Hematopoietic multipotent progenitor cell treated with erythropoietin and hydrocortisone succinate and interleukin-3 and kit ligand, for 17 days (in vitro differentiated cells): ENCODE data around the gene COL23A1.

Experiments
- DNase-seq: peaks from one replicate; pipeline ENCODE4 v3.0.0-alpha.2; 2015; ENCODE audit warnings: low spot score

Gene COL23A1

DNA sequence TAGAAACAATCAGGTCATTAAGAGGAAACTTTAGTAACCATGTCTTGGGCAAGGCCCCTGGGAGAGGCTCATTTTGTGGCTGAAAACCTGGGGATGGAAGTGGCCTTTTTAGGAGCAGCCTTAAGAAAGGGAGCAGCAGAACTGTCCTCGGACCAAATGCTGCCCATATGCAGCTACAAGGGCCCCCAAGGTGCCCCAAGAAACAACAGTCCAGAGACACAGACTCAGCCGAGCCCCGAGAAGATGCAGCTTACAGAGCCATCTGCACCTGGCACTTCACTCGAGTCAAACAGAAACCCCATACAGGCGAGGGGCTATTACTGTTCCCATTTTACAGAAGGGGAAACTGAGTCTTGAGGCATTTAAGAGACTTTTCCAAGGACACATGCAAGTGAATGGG lies 58.0 kb downstream of the COL23A1 start:
- DNase-seq = no peak

DNA sequence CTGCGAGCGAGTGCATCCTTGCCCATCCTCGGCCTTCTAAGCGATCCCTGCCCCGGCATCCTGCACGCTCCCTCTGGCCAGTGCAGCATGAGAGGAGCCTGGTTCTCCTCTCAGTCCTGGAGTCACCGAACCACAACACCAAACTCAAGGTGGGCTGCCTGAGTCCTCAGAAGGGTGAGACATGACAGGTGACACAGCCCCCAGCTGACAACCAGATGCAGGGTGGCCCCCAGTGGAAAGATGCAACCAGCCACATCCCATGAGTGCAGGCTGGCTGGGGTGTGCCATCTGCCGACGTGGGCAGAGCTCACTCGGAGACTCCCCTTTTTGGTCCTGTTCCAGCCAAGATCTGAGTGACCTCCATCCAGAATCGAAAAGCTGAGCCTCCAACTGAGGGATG lies 58.4 kb downstream of the COL23A1 start:
- no peak for DNase-seq

DNA sequence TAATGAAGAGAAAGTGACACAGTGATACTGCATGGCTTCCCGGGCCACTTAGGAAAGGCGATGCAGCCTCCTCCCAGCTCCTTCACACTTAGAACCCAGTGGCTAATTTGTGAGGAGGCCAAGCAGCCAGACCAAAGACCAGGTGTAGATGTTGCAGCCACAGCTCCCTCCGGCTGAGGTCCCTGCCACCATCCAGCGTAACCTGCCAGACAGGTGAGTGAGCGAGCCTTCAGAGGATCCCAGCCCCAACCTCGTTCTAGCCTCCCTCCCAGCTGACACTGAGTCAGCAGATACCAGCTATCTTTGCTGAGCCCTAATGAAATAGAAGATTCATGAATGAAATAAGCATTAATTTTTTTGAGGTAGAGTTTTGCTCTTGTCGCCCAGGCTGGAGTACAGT lies 59.7 kb downstream of the COL23A1 start:
- DNase-seq = no peak

DNA sequence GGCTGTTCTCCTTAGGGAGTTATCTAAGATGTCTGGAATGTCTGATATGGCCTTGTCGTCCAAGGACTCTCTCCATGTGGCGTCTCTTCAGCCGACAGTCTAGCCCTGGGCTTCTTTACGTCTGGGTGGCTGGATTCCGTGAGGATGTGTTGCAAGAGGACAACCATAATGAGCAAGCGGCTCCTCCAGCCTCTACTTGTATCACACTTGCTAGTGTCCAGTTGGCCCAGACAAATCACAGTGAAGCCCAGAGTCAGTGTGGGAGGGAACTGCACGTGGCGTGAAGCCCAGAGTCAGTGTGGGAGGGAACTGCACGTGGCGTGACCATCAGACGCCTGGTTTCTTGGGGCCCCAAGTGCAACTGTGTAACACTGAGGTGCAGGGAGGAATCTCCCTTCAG lies 61.1 kb downstream of the COL23A1 start:
- DNase-seq = no peak

DNA sequence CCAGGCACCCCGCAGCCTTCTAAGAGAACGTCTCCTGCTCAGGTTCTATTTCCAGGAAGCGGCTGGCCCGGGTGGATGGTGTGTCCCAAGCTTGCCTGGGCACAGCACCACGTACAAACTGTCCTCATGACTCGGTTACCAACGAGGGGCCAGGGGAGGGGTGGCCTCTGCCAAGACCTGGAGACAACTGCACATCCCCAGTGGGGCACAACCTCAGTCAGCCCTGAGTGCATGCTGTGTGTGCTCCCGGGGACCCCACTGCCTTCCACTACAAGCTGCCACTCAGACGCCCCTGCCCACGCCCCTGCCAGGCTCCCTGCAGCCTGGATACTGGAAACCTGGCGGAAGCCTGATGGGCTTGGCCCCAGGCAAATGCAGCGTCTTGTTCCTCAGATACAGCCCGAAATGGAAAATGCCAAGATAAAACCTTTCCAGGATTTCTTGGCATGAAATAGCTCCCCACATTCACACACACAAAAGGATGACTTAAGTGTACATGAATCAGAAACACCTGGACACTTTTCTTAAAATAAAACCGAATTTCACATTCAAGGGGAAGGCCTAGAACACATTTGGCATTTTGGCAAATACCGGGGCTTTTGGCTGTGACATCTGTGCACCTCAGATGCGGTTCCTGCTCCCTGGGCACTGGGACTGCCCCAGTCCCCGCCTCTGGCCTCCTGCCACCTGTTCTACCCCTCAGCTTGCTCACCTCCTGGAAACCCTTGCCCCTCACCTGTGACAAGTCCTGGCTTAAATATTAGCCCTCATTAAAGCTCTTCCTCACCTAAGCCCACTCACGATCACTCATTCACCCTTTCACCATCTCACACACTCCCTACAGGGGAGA lies 62.5 kb downstream of the COL23A1 start:
- DNase-seq = no peak

DNA sequence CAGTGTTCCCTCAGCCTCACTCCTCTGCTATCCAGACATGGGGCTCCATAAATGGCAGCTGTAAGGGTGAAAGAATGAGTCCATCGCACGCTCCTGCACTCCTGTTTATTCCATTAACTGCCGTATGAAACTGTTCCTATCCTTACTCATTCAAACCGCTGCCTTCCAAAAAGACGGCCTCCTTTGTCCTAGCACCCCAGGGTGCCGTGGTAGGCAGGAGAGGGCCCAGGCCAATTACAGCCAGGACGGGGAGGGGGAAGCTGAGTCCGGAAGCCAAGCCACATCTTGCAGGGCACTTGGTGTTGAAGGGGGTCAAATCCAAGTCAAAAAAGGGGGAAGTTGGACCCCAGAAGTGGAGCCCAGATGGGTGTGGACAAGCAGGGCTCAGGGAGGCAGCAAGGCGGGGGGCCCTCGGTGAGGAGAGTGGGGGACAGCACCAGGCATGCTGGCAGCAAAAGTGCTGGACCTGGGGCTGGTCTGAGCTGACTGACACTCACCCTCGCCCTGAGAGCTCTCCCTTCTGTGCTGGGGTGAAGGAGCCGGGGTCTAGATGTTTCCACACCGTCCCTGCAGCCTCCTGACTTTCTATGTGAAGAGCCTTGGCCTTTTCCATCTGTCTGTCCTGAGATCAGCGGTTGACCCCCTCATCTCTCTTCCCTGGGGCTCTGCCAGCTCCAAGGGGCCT lies 63.3 kb downstream of the COL23A1 start:
- no peak for DNase-seq

DNA sequence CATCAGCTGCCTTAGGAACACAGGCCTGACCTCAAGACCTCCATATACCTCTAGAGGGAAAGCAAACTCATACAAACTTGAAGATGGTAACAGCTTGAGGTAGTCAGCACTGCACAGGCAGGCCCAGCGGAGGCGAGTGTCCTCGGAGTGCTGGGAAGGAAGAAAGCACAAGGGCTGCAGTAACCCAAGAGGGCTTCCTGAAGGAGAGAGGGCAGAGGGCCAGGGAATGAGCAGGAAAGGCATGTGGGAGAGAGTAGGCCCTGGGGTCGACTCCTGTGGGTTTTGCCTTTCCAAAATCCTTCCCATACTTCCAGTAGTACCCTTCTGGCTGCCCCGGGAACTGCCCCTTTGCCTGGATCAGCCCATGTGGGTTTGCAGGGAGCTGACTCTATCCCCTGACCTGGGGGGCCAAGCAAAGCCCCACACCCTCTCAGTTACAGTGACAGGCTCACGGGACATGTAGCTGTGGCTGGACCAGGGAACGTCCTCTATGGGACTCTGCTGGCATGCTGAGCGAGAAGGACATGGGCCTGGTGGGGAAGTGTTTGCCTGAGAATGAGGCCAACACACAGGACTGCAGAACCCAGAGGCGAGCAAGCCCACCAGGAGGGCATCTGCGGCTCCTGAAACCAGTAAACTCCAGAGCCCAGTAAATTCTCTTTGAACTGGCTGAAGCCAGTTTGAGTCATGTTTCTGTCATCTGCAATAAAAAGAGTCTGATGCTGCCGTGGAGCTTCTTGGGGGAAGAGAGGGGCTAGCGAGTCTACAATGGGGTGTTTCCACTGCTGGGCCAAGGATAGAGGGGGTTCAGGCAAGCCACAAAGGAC lies 64.1 kb downstream of the COL23A1 start:
- no peak for DNase-seq

DNA sequence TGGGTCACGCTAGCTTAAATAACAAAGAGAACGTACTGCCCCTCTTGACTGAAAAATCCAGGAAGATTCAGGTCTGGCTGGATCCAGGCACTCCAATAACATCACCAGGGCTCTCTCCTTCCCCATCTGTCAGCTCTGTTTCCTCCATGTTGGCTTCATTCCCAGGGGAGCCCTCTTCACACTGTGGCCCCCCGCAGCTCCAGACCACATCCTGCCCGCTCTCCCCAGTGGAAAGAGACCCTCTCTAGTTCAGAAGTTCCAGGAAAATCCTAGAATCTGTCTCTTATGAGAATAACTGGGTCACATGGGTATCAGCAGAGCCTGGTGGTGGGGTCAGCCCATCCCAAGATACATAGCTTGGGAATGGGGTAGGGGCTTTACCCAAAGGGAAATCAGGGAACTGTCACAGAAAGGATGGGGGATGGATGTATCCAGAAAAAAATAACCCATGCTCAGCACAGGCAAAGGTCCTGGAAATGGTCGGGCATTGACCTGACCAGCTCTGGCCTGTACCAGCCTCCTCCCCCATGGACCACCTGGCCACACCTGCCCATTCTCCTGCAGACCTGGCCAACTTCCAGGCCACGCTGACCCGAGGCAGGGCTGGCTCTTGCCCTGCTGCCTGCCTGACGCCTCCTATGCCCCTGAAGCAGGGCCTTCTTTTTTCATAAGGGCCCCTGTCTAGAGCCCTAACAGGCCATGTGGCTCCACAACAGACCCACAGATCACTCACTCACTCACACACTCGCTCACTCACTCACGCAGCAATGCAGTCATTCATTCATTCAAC lies 65.9 kb downstream of the COL23A1 start:
- DNase-seq = no peak

DNA sequence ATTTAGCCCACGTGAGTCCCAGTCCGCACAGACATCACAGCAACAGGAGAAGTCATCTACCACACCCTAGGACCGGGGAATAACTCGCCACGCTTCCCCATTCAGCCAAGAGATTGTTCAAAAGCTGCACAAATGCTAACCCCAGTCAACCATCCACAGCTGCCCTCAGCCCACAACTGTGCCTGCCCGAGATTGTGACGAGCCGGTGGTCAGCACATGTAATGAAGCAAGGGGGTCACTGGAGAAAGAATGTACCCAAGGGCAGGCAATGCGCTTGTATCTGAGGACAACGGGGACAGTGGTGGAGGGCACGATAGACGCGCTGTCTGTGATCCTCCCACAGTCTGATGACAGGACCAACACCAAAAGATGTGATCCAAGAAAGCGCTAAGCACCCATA lies 67.8 kb downstream of the COL23A1 start:
- no peak for DNase-seq

DNA sequence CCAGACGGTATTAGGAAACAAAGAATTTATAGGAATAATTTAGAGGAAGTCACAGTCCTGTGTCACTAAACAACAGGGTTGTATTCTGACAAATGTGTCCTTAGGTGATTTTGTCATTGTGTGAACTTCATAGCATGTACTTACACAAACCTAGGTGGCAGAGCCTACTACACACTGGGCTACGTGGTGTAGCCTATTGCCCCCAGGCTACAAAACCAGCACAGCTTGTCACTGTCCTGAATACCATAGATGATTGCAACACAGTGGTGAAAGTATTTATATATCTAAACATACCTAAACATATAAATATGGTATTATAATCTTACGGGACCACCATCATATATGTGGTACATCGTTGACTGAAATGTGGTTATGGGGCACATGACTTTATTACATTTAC lies 69.3 kb downstream of the COL23A1 start:
- DNase-seq = no peak

DNA sequence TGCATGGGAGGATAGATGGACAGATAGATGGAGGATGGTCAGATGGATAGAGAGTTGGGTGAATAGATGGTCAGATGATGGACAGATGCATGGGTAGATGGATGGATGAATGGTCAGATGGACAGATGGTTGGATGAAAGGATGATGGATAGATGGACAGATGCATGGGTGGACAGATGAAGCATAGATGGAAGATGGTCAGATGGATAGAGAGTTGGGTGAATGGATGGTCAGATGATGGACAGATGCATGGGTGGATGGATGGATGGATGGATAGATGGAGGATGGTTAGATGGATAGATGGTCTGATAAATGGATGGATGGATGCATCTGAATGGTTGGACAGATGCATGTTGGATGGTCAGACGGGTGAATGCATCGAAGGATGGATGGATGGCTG lies 70.4 kb downstream of the COL23A1 start:
- no peak for DNase-seq

DNA sequence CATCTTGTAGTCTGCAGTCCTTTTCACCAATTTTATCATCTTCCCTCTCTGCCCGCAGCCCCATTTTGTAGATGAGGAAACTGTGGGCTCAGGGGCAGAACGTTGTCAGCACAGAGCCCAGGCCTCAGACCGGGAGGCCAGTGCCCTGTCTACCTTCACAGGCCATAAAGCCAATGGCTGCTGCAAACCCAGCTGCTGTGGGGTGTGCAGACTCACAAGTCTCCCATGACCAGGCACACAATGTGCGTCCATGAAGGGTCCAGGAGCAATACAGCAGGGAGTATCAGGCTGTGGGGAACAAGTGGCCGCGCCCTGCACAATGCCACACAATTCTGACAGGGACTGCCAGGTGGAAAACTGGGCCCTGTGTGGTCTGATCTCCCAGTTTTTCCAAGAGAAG lies 71.0 kb downstream of the COL23A1 start:
- no peak for DNase-seq

DNA sequence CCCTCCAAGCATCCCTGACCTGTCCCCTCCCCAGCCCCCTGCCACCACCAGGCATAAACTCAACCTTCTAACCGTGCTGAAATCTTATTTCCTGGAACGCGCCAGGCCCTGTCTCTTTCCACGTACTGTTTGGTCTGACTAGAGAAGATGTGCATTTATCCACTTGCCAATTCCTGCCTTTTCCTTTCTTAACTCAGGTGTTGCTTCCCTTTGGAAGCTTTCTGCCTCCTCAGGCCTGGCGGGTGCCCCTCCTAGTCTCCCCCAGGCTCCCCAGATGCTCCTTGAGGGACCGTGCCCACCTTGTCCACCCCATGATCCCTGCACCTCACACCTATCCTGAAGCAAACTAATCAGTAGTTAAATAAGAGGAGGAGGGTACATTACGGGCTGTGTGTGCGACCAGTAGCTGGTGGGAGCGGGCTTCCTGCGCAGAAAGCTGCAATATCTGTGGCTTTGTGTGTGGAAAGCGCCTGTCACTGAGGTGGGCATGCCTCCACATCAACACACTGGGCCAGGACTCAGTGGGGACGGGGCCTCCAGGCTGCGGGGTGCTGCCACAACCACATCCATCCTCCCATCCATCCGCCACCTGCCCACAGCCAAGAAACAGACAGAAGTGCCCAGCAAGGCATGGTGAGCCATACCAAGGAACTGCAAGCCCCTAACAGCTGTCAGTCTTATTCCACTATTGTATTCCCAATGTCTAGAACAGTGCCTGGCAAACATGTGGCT lies 73.5 kb downstream of the COL23A1 start:
- no peak for DNase-seq

DNA sequence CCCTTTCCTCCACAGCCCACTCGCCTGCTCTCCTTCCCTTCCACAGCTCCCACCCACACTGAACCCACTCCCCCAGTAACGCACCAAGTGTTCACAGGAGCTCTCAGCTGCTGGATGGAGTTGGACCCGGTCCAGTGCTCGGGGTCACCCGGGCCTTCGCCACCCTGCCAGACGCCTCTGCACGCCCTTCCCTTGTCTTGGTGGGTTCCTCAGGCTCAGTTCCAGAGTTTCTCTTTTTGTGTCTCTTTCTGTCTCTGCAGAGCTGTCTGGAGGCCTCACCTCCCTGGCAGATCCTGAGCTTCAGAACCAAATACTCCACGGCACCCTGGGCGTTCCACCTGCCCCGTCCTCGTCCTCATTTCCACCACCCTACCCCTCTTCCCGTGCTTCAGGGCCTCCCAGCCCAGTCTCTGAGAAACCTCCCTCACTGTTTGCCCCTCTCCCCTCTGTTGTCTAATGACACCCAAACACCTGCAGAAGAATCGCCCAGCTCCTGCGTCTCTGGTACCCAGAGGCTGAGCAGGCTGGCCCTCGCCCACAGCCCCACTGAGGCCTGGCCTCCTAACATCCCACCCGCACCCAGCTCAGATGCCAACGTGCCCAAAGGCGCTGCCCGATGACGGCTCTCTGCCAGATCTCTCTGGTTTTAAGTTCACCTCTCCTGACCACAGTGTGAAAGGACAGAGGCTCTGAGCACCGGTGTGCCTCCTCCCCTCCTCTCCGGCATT lies 74.3 kb downstream of the COL23A1 start:
- no peak for DNase-seq

DNA sequence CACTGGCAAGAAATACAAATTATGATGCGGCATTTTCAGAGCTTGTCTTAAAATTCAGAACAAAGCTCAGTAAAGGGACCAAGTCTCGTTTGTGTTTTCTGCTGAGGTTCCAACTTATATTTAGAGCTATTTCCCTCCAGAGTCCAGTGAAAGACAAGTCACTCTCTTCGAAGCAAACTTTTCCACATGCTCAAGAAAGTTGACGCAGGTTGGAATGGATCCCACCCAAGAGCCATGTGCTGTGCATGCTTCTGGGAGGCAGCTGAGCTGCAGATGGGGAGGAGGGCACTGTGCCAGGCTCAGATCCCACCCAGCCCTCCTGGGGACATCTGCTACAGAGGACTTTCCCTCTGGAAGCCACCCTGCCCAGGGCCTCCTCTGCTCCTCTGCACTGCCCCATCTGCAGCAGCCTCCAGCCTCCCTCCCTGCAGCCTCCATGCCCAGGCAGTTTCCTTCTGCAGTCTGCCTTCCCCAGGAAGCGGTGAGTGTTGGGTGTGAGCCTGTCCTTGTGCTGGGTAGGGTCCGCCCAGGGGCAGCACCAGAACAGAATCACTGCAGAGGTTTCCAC lies 75.3 kb downstream of the COL23A1 start:
- no peak for DNase-seq

DNA sequence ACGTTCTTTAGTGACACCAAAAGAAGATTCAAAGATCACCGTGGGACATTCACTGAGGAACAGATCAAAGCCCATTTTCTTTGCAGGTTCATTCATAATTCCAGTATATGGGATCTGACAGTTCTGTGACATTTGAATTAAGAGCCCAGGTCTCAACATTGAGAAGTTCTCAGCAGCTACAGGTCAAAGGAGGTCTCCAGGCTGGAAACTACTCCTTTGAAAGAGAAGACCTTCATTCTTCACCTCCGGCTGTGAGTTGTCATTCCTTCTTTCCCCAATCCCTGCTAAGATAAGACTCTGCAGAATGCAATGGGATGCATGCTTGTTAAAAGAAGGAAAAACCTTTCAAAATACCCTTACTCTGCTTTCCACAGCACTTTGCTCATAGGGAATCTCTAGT lies 79.0 kb downstream of the COL23A1 start:
- DNase-seq = no peak

DNA sequence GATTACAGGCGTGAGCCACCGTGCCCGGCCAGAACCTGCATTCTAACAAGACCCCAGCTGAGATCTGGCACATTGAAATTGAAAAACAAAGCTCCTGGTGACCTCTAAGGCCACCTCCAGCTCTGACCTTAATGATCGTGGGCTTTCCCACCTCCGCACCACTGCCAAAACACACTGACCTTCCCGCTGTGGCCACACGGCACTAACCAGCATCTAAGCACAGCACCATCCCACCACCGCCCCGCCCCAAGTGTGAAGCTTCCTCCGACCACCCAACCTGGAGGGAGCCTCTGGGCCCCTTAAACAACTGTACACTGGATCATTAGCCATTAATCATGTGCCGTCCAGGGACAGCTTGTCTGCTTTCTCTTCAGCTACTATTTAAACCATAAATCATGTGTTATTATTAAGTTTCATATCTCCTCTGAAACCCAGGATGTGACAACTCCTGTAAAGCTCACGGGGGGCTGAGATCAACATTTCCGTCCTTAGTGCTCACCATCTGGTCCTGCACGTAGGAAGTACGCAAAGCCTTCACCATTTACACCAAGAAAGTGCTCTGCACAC lies 80.6 kb downstream of the COL23A1 start:
- no peak for DNase-seq

DNA sequence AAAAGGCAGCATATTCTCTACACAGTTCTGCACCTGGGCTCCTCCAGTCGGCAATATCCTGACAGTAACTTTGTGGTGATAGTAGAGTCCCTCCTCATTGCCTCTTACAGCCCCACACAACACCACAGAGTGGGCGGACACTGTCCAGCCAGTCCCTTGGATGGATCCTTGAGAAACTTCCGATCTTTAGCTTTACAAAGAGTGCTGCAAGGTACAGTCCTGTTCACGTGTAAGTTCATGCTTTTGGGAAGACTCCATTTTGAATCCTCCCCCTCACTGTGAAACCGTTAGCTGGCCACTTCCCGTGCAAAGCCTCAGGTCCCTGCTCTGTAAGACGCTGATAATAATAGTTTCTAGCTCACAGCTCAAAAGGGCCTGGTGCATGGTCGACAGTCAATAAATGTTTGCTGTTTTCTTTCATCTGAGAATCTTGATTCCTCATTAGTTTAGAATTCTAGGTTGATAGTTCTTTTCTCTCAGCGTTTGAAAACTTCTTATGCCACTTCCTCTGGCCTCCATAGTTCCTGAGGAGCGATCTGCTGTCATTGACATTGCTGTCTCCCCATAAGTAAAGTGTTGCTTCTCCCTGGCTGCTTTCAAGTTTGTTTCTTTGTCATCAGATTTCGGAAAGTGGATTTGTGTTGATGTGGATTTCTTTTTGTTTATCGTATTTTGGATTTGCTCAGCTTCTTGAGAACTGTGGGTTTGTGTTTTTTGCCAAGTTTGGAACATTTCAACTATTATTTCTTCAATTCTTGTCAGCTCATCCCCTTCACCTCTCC lies 82.9 kb downstream of the COL23A1 start:
- DNase-seq = no peak
